Neural cell (in vitro differentiated cells): ENCODE results near the gene CHAF1B. TPM values are rescaled to one million over a fixed set of nuclear protein-coding genes. Genes with fewer than 3 reads are reported as not detected.

ENCODE experiments used
- H2AFZ ChIP-seq: fragments of 200-600, 300-800 bp; sonication (generic), shearing (Covaris generic); 2 replicates; pipeline ENCODE4 v1.6.0; 2014; ENCODE audit warnings: low read depth, mild to moderate bottlenecking, antibody characterized with exemption, low read length, moderate library complexity
- H3F3A ChIP-seq: fragments of 200-600 bp; shearing (Covaris generic); 2 replicates; pipeline ENCODE4 v1.6.1; 2016; ENCODE audit warnings: mild to moderate bottlenecking, moderate library complexity, mixed read lengths, antibody characterized with exemption, low read length; ENCODE audit not compliant: insufficient read depth, poor library complexity, severe bottlenecking
- H3K27ac ChIP-seq: fragments of 200-600, 300-800 bp; sonication (generic), shearing (Covaris generic); 2 replicates; pipeline ENCODE4 v1.5.1; 2014; ENCODE audit warnings: mild to moderate bottlenecking, low read length, moderate library complexity
- H3K27me3 ChIP-seq: fragments of 300-800, 200-600 bp; sonication (generic), shearing (Covaris generic); 2 replicates; pipeline ENCODE4 v1.6.0; 2014; ENCODE audit warnings: mild to moderate bottlenecking, low read depth, low read length, moderate library complexity; ENCODE audit not compliant: insufficient read depth
- H3K36me3 ChIP-seq: fragments of 300-800, 200-600 bp; sonication (generic), shearing (Covaris generic); 2 replicates; pipeline ENCODE4 v1.5.1; 2014; ENCODE audit warnings: mild to moderate bottlenecking, antibody characterized with exemption, low read length, moderate library complexity; ENCODE audit not compliant: insufficient read depth
- H3K4me2 ChIP-seq: fragments of 300-800, 200-600 bp; sonication (generic), shearing (Covaris generic); 2 replicates; pipeline ENCODE4 v1.6.0; 2014; ENCODE audit warnings: mild to moderate bottlenecking, low read length
- H3K4me3 ChIP-seq: fragments of 300-800, 200-600 bp; sonication (generic), shearing (Covaris generic); 2 replicates; pipeline ENCODE4 v1.5.1; 2014; ENCODE audit warnings: mild to moderate bottlenecking, low read length, moderate library complexity
- H3K79me2 ChIP-seq: fragments of 200-600 bp; shearing (Covaris generic); replicated peaks from 2 replicates; pipeline ENCODE4 v1.6.0; 2014; ENCODE audit warnings: mild to moderate bottlenecking, low read length, moderate library complexity; ENCODE audit not compliant: insufficient read depth
- H3K9ac ChIP-seq: fragments of 300-800, 200-600 bp; sonication (generic), shearing (Covaris generic); 2 replicates; pipeline ENCODE4 v1.6.1; 2016; ENCODE audit warnings: mild to moderate bottlenecking, low read length, mixed read lengths
- H3K9me2 ChIP-seq: fragments of 200-600 bp; shearing (Covaris generic); 2 replicates; pipeline ENCODE4 v1.6.1; 2016; ENCODE audit warnings: mild to moderate bottlenecking, low read length, mixed read lengths; ENCODE audit not compliant: insufficient read depth
- H3K9me3 ChIP-seq: fragments of 200-600, 300-800 bp; sonication (generic), shearing (Covaris generic); 2 replicates; pipeline ENCODE4 v1.6.1; 2016; ENCODE audit warnings: mild to moderate bottlenecking, mixed run types, low read length, moderate library complexity, mixed read lengths
- H4K20me1 ChIP-seq: fragments of 200-600 bp; shearing (Covaris generic); 2 replicates; pipeline ENCODE4 v1.6.1; 2016; ENCODE audit warnings: mild to moderate bottlenecking, mixed run types; ENCODE audit not compliant: insufficient read depth
- CTCF ChIP-seq: fragments of 450-650 bp; IDR thresholded peaks from 2 replicates; pipeline ENCODE4 v1.5.1; 2014; ENCODE audit warnings: antibody characterized with exemption, mild to moderate bottlenecking, moderate library complexity; ENCODE audit not compliant: poor library complexity, severe bottlenecking
- EP300 ChIP-seq: fragments of 450-650 bp; conservative IDR thresholded peaks from 2 replicates; pipeline ENCODE4 v1.6.1; 2014; ENCODE audit warnings: antibody characterized with exemption, mild to moderate bottlenecking, moderate library complexity; ENCODE audit not compliant: poor library complexity, severe bottlenecking
- EZH2 ChIP-seq: fragments of 200-600, 300-800 bp; shearing (Covaris generic), sonication (generic); IDR thresholded peaks from 2 replicates; pipeline ENCODE4 v1.6.1; 2014; ENCODE audit warnings: antibody characterized with exemption, low read length, borderline replicate concordance, mild to moderate bottlenecking; ENCODE audit not compliant: insufficient read depth, poor library complexity, severe bottlenecking
- MXI1 ChIP-seq: fragments of 450-650 bp; conservative IDR thresholded peaks from 2 replicates; pipeline ENCODE4 v1.6.1; 2014; ENCODE audit warnings: antibody characterized with exemption, mild to moderate bottlenecking; ENCODE audit not compliant: poor library complexity, severe bottlenecking
- POLR2AphosphoS5 ChIP-seq: IDR thresholded peaks from 2 replicates; pipeline ENCODE4 v1.6.1; 2012
- RAD21 ChIP-seq: fragments of 450-650 bp; conservative IDR thresholded peaks from 2 replicates; pipeline ENCODE4 v1.6.1; 2014; ENCODE audit warnings: antibody characterized with exemption, mild to moderate bottlenecking, moderate library complexity
- REST ChIP-seq: IDR thresholded peaks from 2 replicates; pipeline ENCODE4 v1.6.1; 2012; ENCODE audit warnings: borderline replicate concordance
- SMC3 ChIP-seq: fragments of 450-650 bp; conservative IDR thresholded peaks from 2 replicates; pipeline ENCODE4 v1.6.1; 2014; ENCODE audit warnings: antibody characterized with exemption, mild to moderate bottlenecking, moderate library complexity; ENCODE audit not compliant: poor library complexity
- TAF1 ChIP-seq: IDR thresholded peaks from 2 replicates; pipeline ENCODE4 v1.6.1; 2012; ENCODE audit warnings: low read depth
- polyA plus RNA-seq: library from polyadenylated mRNA; depleted of rRNA; stranded (reverse); fragments of >200 nt; gene quantifications from 2 replicates; pipeline ENCODE4 v1.2.3, GENCODE V29; 2014

The CHAF1B gene
- polyA plus RNA-seq, 1 donor from 2014 or later: 0.72 TPM

GRCh38 chr21:36419996-36420395 lies 34.8 kb downstream of the CHAF1B start:
- no peak overlapping the region for H2AFZ ChIP-seq
- H3K4me2 ChIP-seq: no peak overlapping the region
- H3K36me3 ChIP-seq: no peaks in the 10 kb centered on the region
- H3K79me2 ChIP-seq: no peaks in the 10 kb centered on the region
- no peaks in the 10 kb centered on the region for H3K9me2 ChIP-seq
- H3K27me3 ChIP-seq: no peaks in the 10 kb centered on the region
- H3K9ac ChIP-seq: no peak overlapping the region
- no peak overlapping the region for H3K27ac ChIP-seq
- H3K9me3 ChIP-seq: no peaks in the 10 kb centered on the region
- TF ChIP-seq REST: no peak
- TF ChIP-seq RAD21: peak; percentile 38
- TF ChIP-seq CTCF: peak; percentile 50
- H4K20me1 ChIP-seq: no peaks in the 10 kb centered on the region
- H3F3A ChIP-seq: no peaks in the 10 kb centered on the region
- H3K4me3 ChIP-seq: no peak overlapping the region

GRCh38 chr21:36420571-36421339 lies 35.6 kb downstream of the CHAF1B start:
- TF ChIP-seq EP300 (no peak), CTCF (no peak), TAF1 (no peak), SMC3 (no peak), EZH2 (no peak), RAD21 (no peak), POLR2AphosphoS5 (no peak), REST (no peak), MXI1 (no peak)
- Histone ChIP-seq H3K27ac (no peak overlapping the region), H3K27me3 (no peaks in the 10 kb centered on the region), H4K20me1 (no peaks in the 10 kb centered on the region), H3K9me2 (no peaks in the 10 kb centered on the region), H2AFZ (no peak overlapping the region), H3K9ac (no peak overlapping the region), H3K4me2 (no peak overlapping the region), H3F3A (no peaks in the 10 kb centered on the region), H3K4me3 (no peak overlapping the region), H3K36me3 (no peaks in the 10 kb centered on the region), H3K79me2 (no peaks in the 10 kb centered on the region), H3K9me3 (no peaks in the 10 kb centered on the region)
